Spleen (tissue), 11 donors: ENCODE results near the gene PANK4. TPM values are rescaled to one million over a fixed set of nuclear protein-coding genes. Genes with fewer than 3 reads are reported as not detected.

ENCODE experiments used
- DNase-seq: peaks from one replicate; pipeline ENCODE4 v3.0.0-alpha.2; 2020
- H3K27ac ChIP-seq, 8 donors: fragments of 200-600 bp; sonication (generic) in 7 of 8; 1 replicate in 4 of 8; 2 replicates in 4 of 8; pipeline versions ENCODE4 v1.5.0 to v1.8.0; 2016 to 2021; ENCODE audit warnings: inconsistent platforms in 4 of 8, mild to moderate bottlenecking in 4 of 8, moderate library complexity in 1 of 8
- H3K27me3 ChIP-seq, 7 donors: fragments of 200-600 bp; sonication (generic) in 6 of 7; replicated peaks in 1 of 7; 1 replicate in 4 of 7; 2 replicates in 3 of 7; pipeline versions ENCODE4 v1.5.0 to v1.8.0; 2016 to 2021; ENCODE audit warnings: inconsistent platforms in 3 of 7, mild to moderate bottlenecking in 1 of 7
- H3K36me3 ChIP-seq, 6 donors: fragments of 200-600 bp; sonication (generic) in 5 of 6; 1 replicate in 4 of 6; 2 replicates in 2 of 6; pipeline versions ENCODE4 v1.5.0 to v1.8.0; 2016 to 2021; ENCODE audit warnings: inconsistent platforms in 2 of 6
- H3K4me1 ChIP-seq, 6 donors: fragments of 200-600 bp; sonication (generic) in 5 of 6; 1 replicate in 3 of 6; 2 replicates in 3 of 6; pipeline versions ENCODE4 v1.5.0 to v1.8.0; 2016 to 2021; ENCODE audit warnings: inconsistent platforms in 3 of 6
- H3K4me3 ChIP-seq, 8 donors: fragments of 200-600 bp; sonication (generic) in 7 of 8; 1 replicate in 4 of 8; 2 replicates in 4 of 8; pipeline versions ENCODE4 v1.5.0 to v1.8.0; 2016 to 2021; ENCODE audit warnings: inconsistent platforms in 4 of 8, mild to moderate bottlenecking in 4 of 8, moderate library complexity in 2 of 8
- H3K9me3 ChIP-seq, 8 donors: fragments of 200-600 bp; sonication (generic) in 7 of 8; 1 replicate in 4 of 8; 2 replicates in 4 of 8; pipeline versions ENCODE4 v1.5.0 to v1.8.0; 2016 to 2021; ENCODE audit warnings: inconsistent platforms in 4 of 8
- POLR2A ChIP-seq, 3 donors: fragments of 450-650 bp; IDR thresholded peaks; one replicate each; pipeline ENCODE4 v1.5.1; 2017; ENCODE audit warnings: antibody characterized with exemption in 3 of 3, mild to moderate bottlenecking in 1 of 3
- POLR2AphosphoS5 ChIP-seq, 3 donors: sonication (generic); formaldehyde crosslinking; IDR thresholded peaks; one replicate each; pipeline ENCODE4 v1.5.1; 2017; ENCODE audit warnings: antibody characterized with exemption in 3 of 3
- WGBS, 5 donors: extraction: QIAGEN DNeasy Blood & Tissue Kit in 3 of 5; methylation state at CpG; one replicate each; pipeline versions ENCODE4 v1.1.5 to v1.1.7; 2013 to 2018; 5-methylcytosine and 5-hydroxymethylcytosine counted together
- intact Hi-C: fragments of 100-400 bp; cut with DNase I; formaldehyde crosslinking; loops from one replicate; pipeline ENCODE4 v1.15.0; 2023; ENCODE audit warnings: low total_unique reads
- polyA plus RNA-seq, 3 donors: library from polyadenylated mRNA; stranded (reverse); fragments of 200-250 nt; gene quantifications; one replicate each; pipeline ENCODE4 v1.2.1, GENCODE V29; 2013
- total RNA-seq, 7 donors: library from RNA; depleted of rRNA in 3 of 7; stranded (reverse); fragments of >200 nt in 3 of 7; fragmentation: NEBNext Ultra II Directional in 4 of 7; extraction: Animal tissue kit (Norgen Biotek cat#: 25700) in 4 of 7; gene quantifications; one replicate each; pipeline versions ENCODE4 v1.1.0 to v1.2.1, GENCODE V29; 2016 to 2021
- TF ChIP-seq, protein P1 (sequence below), 11 experiments: fragments of 200-600 bp in 7 of 11; fragments of 450-650 bp in 4 of 11; sonication (generic) in 4 of 11; IDR thresholded peaks in 8 of 11; conservative IDR thresholded peaks in 3 of 11; 1 replicate in 7 of 11; 2 replicates in 4 of 11; pipeline versions ENCODE4 v1.4.0 to v1.8.0; 2016 to 2021; ENCODE audit warnings: antibody characterized with exemption in 11 of 11, inconsistent platforms in 4 of 11, mild to moderate bottlenecking in 1 of 11
- donor health status: healthy with polysubstance abuse.
- donor health status: DM: no; HTN: no; CAD: no; lungs with moderate emphysema.
- donor health status: DM: no; HTN: no; CAD: no.
- donor health status: Bipolar disorder and iron deficiency.
- donor health status: healthy.
- donor health status: DM: no; HTN: no; CAD: no.
- donor health status: DM: yes; HTN: yes; CAD: no.

The PANK4 gene
- total and polyA plus RNA-seq, 10 donors: 13.8 to 49.5 (median 42.9) TPM

DNA sequence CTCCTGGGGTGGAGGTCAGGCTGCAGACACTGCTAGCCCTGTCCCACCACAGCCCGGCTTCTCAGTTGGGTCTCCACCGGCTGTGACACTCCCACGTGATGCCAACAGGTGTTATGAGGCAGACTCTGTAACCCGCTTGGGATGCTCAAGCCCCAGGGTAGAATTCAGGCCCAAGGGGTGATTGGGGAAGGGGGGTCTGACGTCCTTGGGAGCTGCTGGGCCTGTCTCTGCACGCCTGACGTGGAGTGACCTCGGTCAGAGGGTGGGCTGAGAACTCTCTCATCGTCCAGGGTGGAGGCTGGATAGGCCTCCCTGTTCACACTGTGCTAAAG lies 11.4 kb upstream of the PANK4 start:
- no peak for DNase-seq
- intact Hi-C loops: no loop called here
- peaks cover 0 to 68% (median 46%) of the 10 kb centered on the region in 6 donors for H3K4me1 ChIP-seq

DNA sequence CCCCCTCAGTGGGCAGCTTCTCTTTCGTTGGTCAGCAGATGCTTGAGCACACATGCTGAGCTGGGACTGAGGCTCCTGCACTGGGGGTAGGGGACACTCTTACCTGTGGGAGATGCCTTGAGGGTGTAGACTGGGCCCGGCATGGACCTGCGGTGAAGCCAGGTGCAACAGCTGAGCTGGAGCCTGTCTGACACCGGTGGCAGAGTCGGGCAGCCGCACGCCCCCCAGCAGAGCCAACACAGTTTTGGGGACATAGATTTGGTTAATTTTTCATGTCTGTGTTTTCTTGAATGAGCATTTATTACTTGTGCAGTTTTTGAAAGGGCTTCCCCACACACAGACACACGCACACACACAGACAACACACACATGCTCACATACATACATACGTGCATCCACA lies 9.6 kb upstream of the PANK4 start:
- Histone ChIP-seq H3K27ac (no peak overlapping the region), H3K4me3 (no peak overlapping the region), H3K36me3 (no peaks in the 10 kb centered on the region), H3K27me3 (peaks cover 0 to 74% (median 21%) of the 10 kb centered on the region in 7 donors), H3K4me1 (peaks cover 0 to 63% (median 36%) of the 10 kb centered on the region in 6 donors), H3K9me3 (no peaks in the 10 kb centered on the region)
- intact Hi-C loops: no loop called here
- WGBS, 5 donors: 71 to 93% (median 87%) methylated on average over 7 to 9 of the region's 9 CpGs
- TF ChIP-seq POLR2AphosphoS5 (IDR thresholded peaks at IDR 0.05): no peak
- TF ChIP-seq POLR2A (IDR thresholded peaks at IDR 0.05): no peak
- TF ChIP-seq, protein P1, sequence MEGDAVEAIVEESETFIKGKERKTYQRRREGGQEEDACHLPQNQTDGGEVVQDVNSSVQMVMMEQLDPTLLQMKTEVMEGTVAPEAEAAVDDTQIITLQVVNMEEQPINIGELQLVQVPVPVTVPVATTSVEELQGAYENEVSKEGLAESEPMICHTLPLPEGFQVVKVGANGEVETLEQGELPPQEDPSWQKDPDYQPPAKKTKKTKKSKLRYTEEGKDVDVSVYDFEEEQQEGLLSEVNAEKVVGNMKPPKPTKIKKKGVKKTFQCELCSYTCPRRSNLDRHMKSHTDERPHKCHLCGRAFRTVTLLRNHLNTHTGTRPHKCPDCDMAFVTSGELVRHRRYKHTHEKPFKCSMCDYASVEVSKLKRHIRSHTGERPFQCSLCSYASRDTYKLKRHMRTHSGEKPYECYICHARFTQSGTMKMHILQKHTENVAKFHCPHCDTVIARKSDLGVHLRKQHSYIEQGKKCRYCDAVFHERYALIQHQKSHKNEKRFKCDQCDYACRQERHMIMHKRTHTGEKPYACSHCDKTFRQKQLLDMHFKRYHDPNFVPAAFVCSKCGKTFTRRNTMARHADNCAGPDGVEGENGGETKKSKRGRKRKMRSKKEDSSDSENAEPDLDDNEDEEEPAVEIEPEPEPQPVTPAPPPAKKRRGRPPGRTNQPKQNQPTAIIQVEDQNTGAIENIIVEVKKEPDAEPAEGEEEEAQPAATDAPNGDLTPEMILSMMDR (IDR thresholded peaks at IDR 0.05 in 8 of 11, conservative IDR thresholded peaks at IDR 0.05 in 3 of 11): no peak
- no peak for DNase-seq

More for the DNA sequence above, 11.4 kb upstream of the PANK4 start:
- no peaks in the 10 kb centered on the region for H3K36me3 ChIP-seq
- H3K27me3 ChIP-seq: peaks cover 0 to 74% (median 13%) of the 10 kb centered on the region in 7 donors
- H3K4me3 ChIP-seq: no peak overlapping the region
- WGBS, 5 donors: 67 to 87% (median 83%) methylated on average over 9 of the region's 9 CpGs
- no peaks in the 10 kb centered on the region for H3K9me3 ChIP-seq
- TF ChIP-seq POLR2A (IDR thresholded peaks at IDR 0.05): no peak
- TF ChIP-seq, protein P1 (IDR thresholded peaks at IDR 0.05 in 8 of 11, conservative IDR thresholded peaks at IDR 0.05 in 3 of 11): no peak
- TF ChIP-seq POLR2AphosphoS5 (IDR thresholded peaks at IDR 0.05): no peak
- H3K27ac ChIP-seq: no peak overlapping the region

DNA sequence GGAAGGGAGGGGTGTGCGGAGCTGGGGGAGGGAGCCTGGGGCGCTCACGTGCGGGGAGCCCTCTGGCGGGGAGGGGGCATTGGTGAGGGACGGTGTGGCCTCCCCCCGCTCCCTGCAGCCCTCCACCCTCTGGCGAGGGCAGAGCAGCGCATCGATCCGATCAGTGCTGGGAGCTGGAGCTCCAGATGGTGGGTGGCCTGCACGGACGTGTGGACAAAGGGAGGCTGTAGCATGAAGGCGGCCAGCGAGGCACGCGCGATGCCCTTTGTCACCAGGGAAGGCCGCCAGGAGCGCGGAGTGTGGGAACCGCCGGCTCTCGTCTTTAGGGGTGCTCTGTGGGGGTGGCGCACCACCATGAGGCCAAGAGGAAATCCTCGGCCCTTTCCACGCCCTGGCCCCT lies 9.1 kb upstream of the PANK4 start:
- no peaks in the 10 kb centered on the region for H3K9me3 ChIP-seq
- peaks cover 0 to 74% (median 21%) of the 10 kb centered on the region in 7 donors for H3K27me3 ChIP-seq
- intact Hi-C loops: no loop called here
- H3K27ac ChIP-seq: peak overlapping the region in 4 of 8 donors; percentile 45 to 66 (median 50)
- 61 to 79% (median 75%) methylated on average over 23 to 27 of the region's 27 CpGs for WGBS, 5 donors
- no peak overlapping the region for H3K4me3 ChIP-seq
- TF ChIP-seq, protein P1 (IDR thresholded peaks at IDR 0.05 in 8 of 11, conservative IDR thresholded peaks at IDR 0.05 in 3 of 11): no peak
- TF ChIP-seq POLR2AphosphoS5 (IDR thresholded peaks at IDR 0.05) (no peak), POLR2A (IDR thresholded peaks at IDR 0.05) (no peak)
- H3K36me3 ChIP-seq: no peaks in the 10 kb centered on the region
- no peak for DNase-seq
- H3K4me1 ChIP-seq: peaks cover 0 to 63% (median 36%) of the 10 kb centered on the region in 6 donors

DNA sequence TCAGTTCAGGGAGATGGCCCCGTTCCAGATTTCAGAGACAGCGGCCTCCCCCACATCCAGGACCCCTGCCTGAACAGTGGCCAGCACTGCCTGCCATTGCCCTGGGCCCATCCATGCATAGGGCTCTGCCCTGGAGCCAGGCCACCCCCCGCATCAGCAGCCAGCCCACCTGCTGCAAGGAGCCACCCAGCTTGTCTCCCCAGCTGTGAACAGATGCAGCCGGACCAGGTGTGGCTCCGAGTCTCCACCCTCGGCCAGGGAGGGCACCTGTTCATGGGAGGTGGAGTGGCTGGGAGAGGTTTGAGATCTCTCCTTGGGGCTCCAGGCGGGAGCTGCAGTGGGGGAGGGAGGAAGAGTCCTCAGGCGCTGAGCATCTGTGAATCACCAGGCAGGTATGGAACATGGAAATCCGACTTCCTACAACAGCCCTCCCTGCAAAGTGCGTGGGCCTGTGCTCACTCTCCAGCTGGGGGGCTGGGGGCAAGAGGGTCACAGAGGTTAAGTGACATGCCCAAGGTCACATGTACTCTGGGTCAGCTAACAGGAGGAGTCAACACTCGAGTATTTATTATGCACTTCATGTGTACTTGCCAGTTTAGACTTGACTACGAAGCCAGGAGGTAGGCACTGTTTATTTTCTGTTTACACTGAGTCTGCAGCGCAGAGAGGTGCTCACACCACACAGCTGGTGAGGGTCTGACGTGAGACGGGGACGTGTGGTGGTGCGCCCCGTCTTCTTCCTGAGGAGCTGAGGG lies 8.5 kb upstream of the PANK4 start:
- no peaks in the 10 kb centered on the region for H3K36me3 ChIP-seq
- peak overlapping the region in 4 of 8 donors; percentile 45 to 66 (median 50) for H3K27ac ChIP-seq
- H3K9me3 ChIP-seq: no peaks in the 10 kb centered on the region
- no peak overlapping the region for H3K4me3 ChIP-seq
- DNase-seq: no peak
- intact Hi-C loops: no loop called here
- peaks cover 0 to 74% (median 26%) of the 10 kb centered on the region in 7 donors for H3K27me3 ChIP-seq
- TF ChIP-seq POLR2A (IDR thresholded peaks at IDR 0.05): no peak
- TF ChIP-seq, protein P1 (IDR thresholded peaks at IDR 0.05 in 8 of 11, conservative IDR thresholded peaks at IDR 0.05 in 3 of 11): no peak
- no peak for TF ChIP-seq POLR2AphosphoS5 (IDR thresholded peaks at IDR 0.05)
- H3K4me1 ChIP-seq: peaks cover 4 to 63% (median 39%) of the 10 kb centered on the region in 6 donors
- 43 to 60% (median 56%) methylated on average over 16 to 18 of the region's 18 CpGs for WGBS, 5 donors
